KOPT-K1 (cell line): ENCODE data around the gene DDC.
"Not testable (repeated sequence)": the region's sequence is repeated elsewhere in the genome, so short reads cannot be mapped to it uniquely, and the experiment has no call there.

Source experiments
- H3K27ac ChIP-seq: fragments of 200-600 bp; sonication (generic); 2 replicates; pipeline ENCODE4 v1.5.1; 2016; ENCODE audit warnings: antibody characterized with exemption, mild to moderate bottlenecking, low read depth, low read length; ENCODE audit not compliant: poor library complexity, severe bottlenecking
- H3K36me3 ChIP-seq: fragments of 200-600 bp; sonication (generic); 2 replicates; pipeline ENCODE4 v1.5.1; 2017; ENCODE audit warnings: antibody characterized with exemption, mild to moderate bottlenecking, low read length, moderate library complexity; ENCODE audit not compliant: insufficient read depth
- H3K9me3 ChIP-seq: fragments of 200-600 bp; sonication (generic); 2 replicates; pipeline ENCODE4 v1.5.1; 2017; ENCODE audit warnings: antibody characterized with exemption, low read length, mild to moderate bottlenecking; ENCODE audit not compliant: insufficient read depth, poor library complexity, severe bottlenecking

Gene DDC

GRCh38 chr7:50474382-50475160 lies 90.6 kb downstream of the DDC start:
- H3K27ac ChIP-seq: no peak overlapping the region
- H3K9me3 ChIP-seq: no peaks in the 10 kb centered on the region
- no peaks in the 10 kb centered on the region for H3K36me3 ChIP-seq

GRCh38 chr7:50473531-50473930 lies 91.7 kb downstream of the DDC start:
- Histone ChIP-seq H3K27ac (no peak overlapping the region), H3K36me3 (no peaks in the 10 kb centered on the region), H3K9me3 (no peaks in the 10 kb centered on the region)

DNA sequence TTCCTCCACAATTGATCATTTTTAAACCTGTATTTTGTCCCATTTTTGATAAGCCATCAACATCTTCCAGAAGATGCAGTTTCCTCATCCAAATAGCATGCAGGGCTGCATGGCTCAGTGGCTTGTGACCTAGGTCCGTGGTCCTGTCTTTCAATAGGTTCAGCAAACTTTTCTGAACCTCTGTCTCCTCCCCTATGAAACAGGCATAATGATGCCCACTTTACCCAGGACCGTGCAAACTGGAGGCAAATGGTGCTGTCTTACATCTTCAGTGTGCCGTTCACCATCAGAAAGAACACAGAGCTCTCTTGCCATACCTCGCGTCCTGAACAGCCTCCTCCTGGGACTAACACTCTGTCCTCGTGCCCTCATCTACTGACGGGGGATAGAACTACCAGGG lies 92.8 kb downstream of the DDC start:
- no peak overlapping the region for H3K27ac ChIP-seq
- no peaks in the 10 kb centered on the region for H3K9me3 ChIP-seq
- no peaks in the 10 kb centered on the region for H3K36me3 ChIP-seq

GRCh38 chr7:50471970-50472369 lies 93.2 kb downstream of the DDC start:
- H3K36me3 ChIP-seq: no peaks in the 10 kb centered on the region
- no peak overlapping the region for H3K27ac ChIP-seq
- H3K9me3 ChIP-seq: no peaks in the 10 kb centered on the region

DNA sequence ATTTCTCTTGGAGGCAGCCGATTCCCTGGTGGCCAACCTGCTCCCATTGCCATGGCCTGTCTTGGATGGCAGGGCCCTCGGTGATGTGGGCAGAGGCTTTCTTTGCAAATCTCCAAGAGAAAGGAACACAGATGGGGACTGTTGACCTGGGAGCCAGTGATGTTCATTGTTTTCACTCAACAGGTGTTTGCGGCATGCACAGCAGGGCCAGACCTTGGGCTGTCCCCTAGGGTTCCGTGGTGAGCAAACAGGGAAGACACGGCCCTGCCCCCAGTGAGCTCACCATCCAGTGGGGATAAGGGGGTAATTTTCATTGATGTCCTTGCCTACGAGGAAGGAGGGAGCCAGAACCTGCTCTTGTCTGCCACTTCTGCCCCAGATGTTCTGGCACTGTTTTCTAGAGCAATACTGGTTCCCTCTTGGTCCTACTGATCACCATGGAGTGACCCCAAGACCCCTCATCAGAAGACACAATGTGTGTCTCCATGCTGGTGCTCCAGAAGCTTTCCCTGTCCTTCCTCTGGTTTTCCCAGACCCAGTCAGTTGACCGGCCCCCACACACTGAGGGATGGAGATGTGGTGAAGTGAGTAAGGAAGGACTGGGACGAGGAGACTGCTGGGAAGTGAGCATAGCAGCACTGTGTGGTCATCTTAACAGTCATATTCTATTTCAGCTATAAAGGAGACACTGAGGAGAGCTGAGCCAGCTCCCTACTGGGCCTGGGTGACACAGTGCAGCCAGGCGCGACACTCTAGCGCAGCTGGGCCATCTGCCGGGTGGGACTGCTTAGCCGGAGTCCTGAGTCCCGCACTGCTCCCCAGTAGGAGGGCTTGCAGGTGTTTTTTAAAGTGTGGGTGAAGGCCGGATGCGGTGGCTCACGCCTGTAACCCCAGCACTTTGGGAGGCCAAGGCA lies 94.7 kb downstream of the DDC start:
- Histone ChIP-seq H3K27ac (no peak overlapping the region), H3K36me3 (no peaks in the 10 kb centered on the region), H3K9me3 (no peaks in the 10 kb centered on the region)

DNA sequence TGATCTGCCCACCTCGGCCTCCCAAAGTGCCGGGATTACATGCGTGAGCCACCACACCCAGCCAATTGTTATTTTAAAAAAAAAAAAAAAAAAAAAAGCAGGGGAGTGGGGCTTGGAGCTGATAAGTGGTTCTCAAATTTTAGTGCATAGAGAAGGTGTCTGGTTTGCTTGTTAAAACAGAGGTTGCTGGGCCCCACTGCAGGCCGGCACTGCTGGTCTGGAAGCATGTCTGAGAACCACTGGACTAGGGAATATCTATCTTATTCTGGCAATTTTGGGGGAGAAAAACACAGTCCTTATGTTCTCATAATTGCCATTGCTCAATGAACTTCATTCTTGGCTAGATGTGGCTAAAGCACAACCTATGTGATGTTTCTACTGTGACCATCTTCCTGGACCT lies 96.0 kb downstream of the DDC start:
- Histone ChIP-seq H3K36me3 (no peaks in the 10 kb centered on the region), H3K9me3 (no peaks in the 10 kb centered on the region), H3K27ac (no peak overlapping the region)

GRCh38 chr7:50467817-50468610 lies 97.2 kb downstream of the DDC start:
- H3K36me3 ChIP-seq: no peaks in the 10 kb centered on the region
- peak overlapping the region; percentile 30 for H3K27ac ChIP-seq

DNA sequence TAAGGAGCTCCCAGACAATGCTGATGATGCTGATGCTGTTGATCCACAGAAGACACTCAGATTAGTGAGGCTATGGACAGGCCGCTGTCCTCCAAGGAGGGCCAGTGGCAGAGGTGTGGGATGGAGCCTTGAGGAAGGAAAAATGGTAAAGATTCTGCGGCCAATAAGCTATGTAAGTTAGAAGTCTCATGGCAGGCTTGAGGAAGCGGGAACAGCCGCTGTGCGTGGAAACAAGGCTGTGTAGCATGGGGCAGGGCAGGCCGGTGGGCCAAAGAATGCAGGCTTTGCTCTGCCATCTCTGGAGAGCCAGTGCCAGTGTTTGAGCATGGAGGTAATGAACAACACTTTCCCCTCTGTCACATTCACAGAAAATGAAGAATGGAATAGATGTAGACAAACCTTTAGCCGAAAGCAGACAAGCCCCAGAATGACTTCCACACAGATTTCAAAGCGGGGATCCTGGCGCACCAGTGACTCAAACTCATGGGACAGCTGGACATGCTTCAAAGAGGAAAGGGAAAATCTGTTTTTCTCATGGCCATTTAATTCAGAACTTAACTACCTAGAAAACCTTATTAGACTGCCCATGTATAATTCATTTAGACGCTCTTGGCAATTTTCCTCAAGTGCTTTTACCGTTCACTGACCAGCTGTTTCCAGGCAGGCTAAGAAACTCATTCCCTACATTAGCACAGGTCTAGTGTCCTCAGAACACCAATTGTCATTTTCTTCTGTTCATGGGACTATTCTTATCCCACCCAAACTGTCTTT lies 98.2 kb downstream of the DDC start:
- no peak overlapping the region for H3K27ac ChIP-seq
- H3K36me3 ChIP-seq: no peaks in the 10 kb centered on the region
- no peaks in the 10 kb centered on the region for H3K9me3 ChIP-seq

More at GRCh38 chr7:50467817-50468610, 97.2 kb downstream of the DDC start:
- H3K9me3 ChIP-seq: no peaks in the 10 kb centered on the region

DNA sequence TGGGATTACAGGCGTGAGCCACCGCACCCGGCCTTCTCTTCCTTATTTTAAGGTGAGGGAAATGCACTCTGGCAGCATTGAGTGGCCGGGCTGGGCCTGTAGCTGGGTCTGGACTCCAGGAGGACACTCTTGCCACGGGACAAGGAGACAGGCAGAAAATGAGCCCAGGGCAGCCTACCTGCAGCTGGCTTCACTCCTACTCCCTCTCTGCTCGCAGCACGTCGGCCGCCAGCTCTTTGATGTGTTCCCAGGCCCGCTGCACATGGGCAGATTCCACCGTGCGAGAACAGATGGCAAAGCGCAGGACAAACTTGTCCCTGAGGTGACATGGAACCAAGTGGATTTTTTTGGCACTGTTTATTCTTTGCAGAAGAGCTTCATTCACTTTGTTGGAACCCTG lies 102.2 kb downstream of the DDC start:
- no peaks in the 10 kb centered on the region for H3K36me3 ChIP-seq
- H3K9me3 ChIP-seq: no peaks in the 10 kb centered on the region
- no peak overlapping the region for H3K27ac ChIP-seq

DNA sequence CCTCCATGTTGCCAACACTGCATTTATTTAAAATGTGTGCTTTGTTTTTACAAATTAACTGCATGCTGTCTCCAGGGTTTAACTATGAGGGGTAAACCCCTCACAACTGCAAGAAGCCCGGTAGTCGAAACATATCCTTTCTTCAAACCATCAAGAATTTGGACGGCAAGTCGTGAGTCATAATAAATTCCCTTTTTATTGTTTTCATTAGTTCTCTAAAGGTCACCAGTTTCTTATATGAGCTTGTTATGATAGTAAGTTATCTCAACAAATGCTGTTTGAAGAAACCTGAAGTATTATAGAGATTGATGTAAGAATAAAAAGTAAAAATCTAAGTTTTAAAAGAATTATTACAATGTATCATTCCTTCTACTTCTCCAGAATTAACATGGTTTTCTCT lies 102.8 kb downstream of the DDC start:
- no peaks in the 10 kb centered on the region for H3K9me3 ChIP-seq
- no peak overlapping the region for H3K27ac ChIP-seq

DNA sequence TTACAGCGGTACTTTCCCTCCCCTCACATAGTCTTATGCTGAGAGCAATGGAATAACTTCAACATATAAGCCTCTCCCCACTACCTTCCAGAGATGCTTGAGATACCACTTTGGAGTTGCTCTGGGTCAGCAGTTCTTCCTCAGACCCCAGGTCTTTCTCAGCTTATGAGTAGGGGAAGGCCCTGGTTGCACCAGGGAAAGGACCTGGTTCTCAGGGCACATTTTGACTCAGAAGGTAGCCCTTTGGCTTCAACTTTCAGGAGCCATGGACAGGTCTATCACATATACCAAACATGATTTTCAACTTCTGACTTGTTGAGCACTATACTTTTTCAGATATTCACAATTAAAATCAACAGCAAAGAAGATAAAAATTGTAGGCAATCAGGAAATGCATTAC lies 103.5 kb downstream of the DDC start:
- Histone ChIP-seq H3K36me3 (no peaks in the 10 kb centered on the region), H3K27ac (no peak overlapping the region), H3K9me3 (no peaks in the 10 kb centered on the region)

More for the DNA sequence above, 102.8 kb downstream of the DDC start:
- no peaks in the 10 kb centered on the region for H3K36me3 ChIP-seq

DNA sequence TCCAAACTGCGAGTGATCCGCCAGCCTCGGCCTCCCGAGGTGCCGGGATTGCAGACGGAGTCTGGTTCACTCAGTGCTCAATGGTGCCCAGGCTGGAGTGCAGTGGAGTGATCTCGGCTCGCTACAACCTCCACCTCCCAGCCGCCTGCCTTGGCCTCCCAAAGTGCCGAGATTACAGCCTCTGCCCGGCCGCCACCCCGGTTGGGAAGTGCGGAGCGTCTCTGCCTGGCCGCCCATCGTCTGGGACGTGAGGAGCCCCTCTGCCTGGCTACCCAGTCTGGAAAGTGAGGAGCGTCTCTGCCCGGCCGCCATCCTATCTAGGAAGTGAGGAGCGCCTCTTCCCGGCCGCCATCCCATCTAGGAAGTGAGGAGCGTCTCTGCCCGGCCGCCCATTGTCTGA lies 106.0 kb downstream of the DDC start:
- not testable (repeated sequence) for H3K9me3 ChIP-seq, H3K27ac ChIP-seq, H3K36me3 ChIP-seq

DNA sequence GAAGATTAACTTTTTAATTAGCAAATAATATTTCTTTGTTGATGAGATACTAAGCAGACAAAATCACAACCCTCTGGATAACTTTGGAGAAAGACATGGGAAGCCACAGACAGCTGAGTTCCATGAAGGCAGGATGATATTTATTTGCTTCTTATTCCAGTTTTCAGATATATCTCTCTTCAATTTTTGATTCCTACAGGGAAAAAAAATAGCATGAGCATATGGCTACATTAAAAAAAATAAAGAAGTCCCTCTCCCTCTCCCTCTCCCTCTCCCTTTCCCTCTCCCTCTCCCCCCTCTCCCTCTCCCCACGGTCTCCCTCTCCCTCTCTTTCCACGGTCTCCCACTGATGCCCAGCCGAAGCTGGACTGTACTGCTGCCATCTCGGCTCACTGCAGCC lies 106.6 kb downstream of the DDC start:
- not testable (repeated sequence) for H3K27ac ChIP-seq, H3K9me3 ChIP-seq, H3K36me3 ChIP-seq

DNA sequence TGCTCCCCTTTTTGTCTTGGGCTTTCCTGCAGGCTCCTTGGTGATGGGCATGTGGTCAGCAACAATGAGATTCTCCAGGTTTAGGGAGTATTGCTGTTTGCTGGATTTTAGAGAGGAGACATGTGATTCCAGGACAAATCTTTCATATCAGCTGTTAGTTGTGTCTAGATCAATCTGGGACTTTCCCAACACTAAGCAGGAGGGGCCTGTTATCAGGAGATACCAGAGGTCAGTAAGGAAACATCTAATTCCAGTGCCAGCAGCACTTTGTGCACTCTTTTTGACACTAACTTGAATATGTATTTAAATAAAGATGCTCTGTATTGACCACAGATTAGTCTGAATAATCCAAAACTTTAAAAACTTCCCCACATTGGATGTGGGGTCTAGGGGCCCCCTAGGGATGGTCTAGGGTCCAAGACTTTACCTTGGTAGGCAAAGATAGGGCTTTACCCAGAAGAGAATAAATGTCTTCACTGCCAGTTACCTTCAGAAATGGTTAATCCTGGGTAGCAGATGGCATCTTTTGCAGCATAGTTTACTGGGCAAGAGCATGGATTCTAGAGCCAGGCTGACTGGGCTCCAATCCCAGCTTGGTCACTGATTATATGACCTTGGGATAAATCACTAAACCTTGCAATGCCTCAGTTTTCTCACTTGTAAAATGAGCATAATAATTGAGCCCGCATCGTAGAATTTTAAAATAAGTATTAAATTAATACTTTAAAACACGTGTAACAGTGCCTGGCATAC lies 108.7 kb downstream of the DDC start:
- Histone ChIP-seq H3K9me3 (no peaks in the 10 kb centered on the region), H3K27ac (no peak overlapping the region), H3K36me3 (no peaks in the 10 kb centered on the region)
